WTC11 (cell line): ENCODE data around the gene CEP135.

Experiments
- GABPB1 ChIP-seq: sonication (generic); formaldehyde crosslinking; IDR thresholded peaks from 2 replicates; pipeline ENCODE4 v1.8.1; 2023; ENCODE audit warnings: mild to moderate bottlenecking, missing genetic modification reagents
- TF ChIP-seq, protein P1 (sequence below): fragments of 200-600 bp; IDR thresholded peaks from 2 replicates; pipeline ENCODE4 v1.8.0; 2022; ENCODE audit warnings: antibody characterized with exemption

- TF ChIP-seq, protein P1, sequence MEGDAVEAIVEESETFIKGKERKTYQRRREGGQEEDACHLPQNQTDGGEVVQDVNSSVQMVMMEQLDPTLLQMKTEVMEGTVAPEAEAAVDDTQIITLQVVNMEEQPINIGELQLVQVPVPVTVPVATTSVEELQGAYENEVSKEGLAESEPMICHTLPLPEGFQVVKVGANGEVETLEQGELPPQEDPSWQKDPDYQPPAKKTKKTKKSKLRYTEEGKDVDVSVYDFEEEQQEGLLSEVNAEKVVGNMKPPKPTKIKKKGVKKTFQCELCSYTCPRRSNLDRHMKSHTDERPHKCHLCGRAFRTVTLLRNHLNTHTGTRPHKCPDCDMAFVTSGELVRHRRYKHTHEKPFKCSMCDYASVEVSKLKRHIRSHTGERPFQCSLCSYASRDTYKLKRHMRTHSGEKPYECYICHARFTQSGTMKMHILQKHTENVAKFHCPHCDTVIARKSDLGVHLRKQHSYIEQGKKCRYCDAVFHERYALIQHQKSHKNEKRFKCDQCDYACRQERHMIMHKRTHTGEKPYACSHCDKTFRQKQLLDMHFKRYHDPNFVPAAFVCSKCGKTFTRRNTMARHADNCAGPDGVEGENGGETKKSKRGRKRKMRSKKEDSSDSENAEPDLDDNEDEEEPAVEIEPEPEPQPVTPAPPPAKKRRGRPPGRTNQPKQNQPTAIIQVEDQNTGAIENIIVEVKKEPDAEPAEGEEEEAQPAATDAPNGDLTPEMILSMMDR: no peak
- TF ChIP-seq GABPB1 (CRISPR knock-in tag): no peak
Observed at GRCh38 chr4:55977811-55978210, 29.1 kb downstream of the CEP135 start.
